CD14-positive monocyte (primary cell): Measurements from ENCODE around the gene ARFGAP3. TPM values are rescaled to one million over a fixed set of nuclear protein-coding genes. Genes with fewer than 3 reads are reported as not detected.
A peak's percentile ranks its signal among the peaks of the same experiment; 100 is the strongest.
"Not testable (repeated sequence)": the region's sequence is repeated elsewhere in the genome, so short reads cannot be mapped to it uniquely, and the experiment has no call there.

Experiments
- DNase-seq, 3 donors: peaks; one replicate each; pipeline ENCODE4 v3.0.0-alpha.2; 2011 to 2022
- H2AFZ ChIP-seq: 2 replicates; pipeline ENCODE4 v1.6.0; 2012; ENCODE audit warnings: mild to moderate bottlenecking, low read depth, low read length, inconsistent platforms; ENCODE audit not compliant: insufficient read depth, poor library complexity, severe bottlenecking
- H3K27ac ChIP-seq, 2 donors: 1 replicate in 1 of 2; 2 replicates in 1 of 2; pipeline ENCODE4 v1.5.1; 2012 to 2013; ENCODE audit warnings: low read length in 2 of 2, control low read depth in 1 of 2, inconsistent platforms in 1 of 2, low read depth in 1 of 2, mild to moderate bottlenecking in 1 of 2
- H3K27me3 ChIP-seq, 2 donors: one replicate each; pipeline versions ENCODE4 v1.6.0 to v1.6.1; 2011 to 2013; ENCODE audit warnings: low read length in 2 of 2; ENCODE audit not compliant: control insufficient read depth in 2 of 2, insufficient read depth in 2 of 2
- H3K36me3 ChIP-seq, 2 donors: replicated peaks in 1 of 2; 1 replicate in 1 of 2; 2 replicates in 1 of 2; pipeline versions ENCODE4 v1.5.1 to v1.6.1; 2012 to 2013; ENCODE audit warnings: low read length in 2 of 2, control low read depth in 1 of 2, inconsistent platforms in 1 of 2, mild to moderate bottlenecking in 1 of 2; ENCODE audit not compliant: insufficient read depth in 2 of 2, control insufficient read depth in 1 of 2
- H3K4me1 ChIP-seq, 2 donors: 1 replicate in 1 of 2; 2 replicates in 1 of 2; pipeline versions ENCODE4 v1.5.1 to v1.6.1; 2012 to 2013; ENCODE audit warnings: low read length in 2 of 2, control low read depth in 1 of 2, inconsistent platforms in 1 of 2, mild to moderate bottlenecking in 1 of 2, moderate library complexity in 1 of 2; ENCODE audit not compliant: insufficient read depth in 2 of 2, control insufficient read depth in 1 of 2
- H3K4me2 ChIP-seq: replicated peaks from 2 replicates; pipeline ENCODE3; 2012; ENCODE audit warnings: low read length, moderate library complexity, mild to moderate bottlenecking; ENCODE audit not compliant: poor library complexity, severe bottlenecking; ENCODE audit errors: extremely low read depth
- H3K4me3 ChIP-seq, 3 experiments: fragments of 200-600 bp in 1 of 3; sonication (generic) in 1 of 3; replicated peaks in 1 of 3; 1 replicate in 2 of 3; 2 replicates in 1 of 3; pipeline ENCODE4 v1.5.1; 2011 to 2013; ENCODE audit warnings: low read length in 3 of 3, mild to moderate bottlenecking in 3 of 3, control low read depth in 2 of 3, low read depth in 2 of 3, inconsistent platforms in 1 of 3, moderate library complexity in 1 of 3
- H3K79me2 ChIP-seq: 2 replicates; pipeline ENCODE4 v1.6.0; 2012; ENCODE audit warnings: mild to moderate bottlenecking, control low read depth, inconsistent platforms, low read length, moderate library complexity; ENCODE audit not compliant: insufficient read depth
- H3K9ac ChIP-seq: 2 replicates; pipeline ENCODE4 v1.6.0; 2017; ENCODE audit warnings: low read length, mild to moderate bottlenecking; ENCODE audit not compliant: insufficient read depth, poor library complexity, severe bottlenecking
- H3K9me3 ChIP-seq, 2 donors: replicated peaks in 1 of 2; 1 replicate in 1 of 2; 2 replicates in 1 of 2; pipeline versions ENCODE4 v1.5.1 to v1.6.1; 2012 to 2013; ENCODE audit warnings: low read length in 2 of 2, control low read depth in 1 of 2; ENCODE audit not compliant: control insufficient read depth in 1 of 2, insufficient read depth in 1 of 2
- H4K20me1 ChIP-seq: 2 replicates; pipeline ENCODE4 v1.6.0; 2012; ENCODE audit warnings: mild to moderate bottlenecking, low read length, control low read depth, moderate library complexity; ENCODE audit not compliant: insufficient read depth
- H3K27ac Mint-ChIP-seq, 7 donors: one replicate each; pipeline ENCODE4 v1.8.0; 2020; ENCODE audit warnings: mild to moderate bottlenecking in 7 of 7, mixed read lengths in 7 of 7, moderate library complexity in 6 of 7, inconsistent platforms in 2 of 7
- H3K27me3 Mint-ChIP-seq, 3 donors: one replicate each; pipeline ENCODE4 v1.8.0; 2021 to 2022; ENCODE audit warnings: low read depth in 3 of 3, mild to moderate bottlenecking in 3 of 3, mixed read lengths in 3 of 3, moderate library complexity in 3 of 3, inconsistent platforms in 1 of 3
- H3K36me3 Mint-ChIP-seq, 2 donors: one replicate each; pipeline ENCODE4 v1.8.0; 2020; ENCODE audit warnings: mixed read lengths in 2 of 2, inconsistent platforms in 1 of 2, mild to moderate bottlenecking in 1 of 2
- H3K4me1 Mint-ChIP-seq: one replicate; pipeline ENCODE4 v1.8.0; 2020; ENCODE audit warnings: mild to moderate bottlenecking, mixed read lengths
- H3K4me3 Mint-ChIP-seq, 2 donors: one replicate each; pipeline ENCODE4 v1.8.0; 2020; ENCODE audit warnings: mild to moderate bottlenecking in 2 of 2, mixed read lengths in 2 of 2, moderate library complexity in 1 of 2
- H3K9me3 Mint-ChIP-seq, 7 donors: one replicate each; pipeline ENCODE4 v1.8.0; 2020 to 2022; ENCODE audit warnings: mixed read lengths in 7 of 7, mild to moderate bottlenecking in 6 of 7, moderate library complexity in 6 of 7, inconsistent platforms in 2 of 7
- CTCF ChIP-seq: fragments of 200-600 bp; IDR thresholded peaks from one replicate; pipeline ENCODE4 v1.8.0; 2022; ENCODE audit warnings: antibody characterized with exemption, mild to moderate bottlenecking
- WGBS: methylation state at CpG from one replicate; pipeline ENCODE4 v1.1.5; 2013; ENCODE audit warnings: missing lambda C conversion rate; ENCODE audit not compliant: insufficient coverage; 5-methylcytosine and 5-hydroxymethylcytosine counted together
- intact Hi-C, 2 donors: fragments of 100-400 bp; cut with micrococcal nuclease; formaldehyde crosslinking; loops; one replicate each; pipeline versions ENCODE4 v1.15.0 to v1.15.1; 2023
- polyA plus RNA-seq, 3 donors: library from polyadenylated mRNA; depleted of rRNA in 1 of 3; unstranded in 2 of 3; stranded (reverse) in 1 of 3; fragments of 300-500 nt in 2 of 3; fragments of >200 nt in 1 of 3; fragmentation: Illumina TruSeq in 2 of 3; gene quantifications; 1 replicate in 2 of 3; 2 replicates in 1 of 3; pipeline ENCODE4 v1.2.3, GENCODE V29; 2012 to 2021

Gene ARFGAP3
- polyA plus RNA-seq, 3 donors = 22.3 to 38.7 (median 34.8) TPM

GRCh38 chr22:42752230-42752746 lies 104.8 kb downstream of the ARFGAP3 start:
- Histone ChIP-seq H3K27me3 (no peaks in the 10 kb centered on the region), H3K9ac (no peak overlapping the region), H3K4me2 (no peak overlapping the region), H3K27ac (peak overlapping the region; percentile 30 to 53), H3K4me3 (no peak overlapping the region), H3K9me3 (no peaks in the 10 kb centered on the region), H2AFZ (peak overlapping the region; percentile 54), H3K36me3 (no peaks in the 10 kb centered on the region), H3K4me1 (peaks cover 16 to 41% of the 10 kb centered on the region in 2 donors), H4K20me1 (no peaks in the 10 kb centered on the region), H3K79me2 (no peaks in the 10 kb centered on the region)
- WGBS = 74% methylated on average over 6 of the region's 12 CpGs
- no peak for DNase-seq
- TF ChIP-seq CTCF = no peak
- intact Hi-C loops = loop anchor here in 1 of 2 donors (5.0 kb wide), 1 partner anchor 90 kb away; no protein-coding TSS in a partner anchor
- Mint-ChIP-seq H3K27ac (peak overlapping the region; percentile 65 to 87 (median 76)), H3K9me3 (peaks cover 0 to 2% (median 0%) of the 10 kb centered on the region in 7 donors), H3K4me1 (peaks cover 61% of the 10 kb centered on the region), H3K4me3 (no peak overlapping the region), H3K36me3 (no peaks in the 10 kb centered on the region), H3K27me3 (peaks cover 1 to 4% (median 4%) of the 10 kb centered on the region in 3 donors)

GRCh38 chr22:42750421-42750820 lies 106.7 kb downstream of the ARFGAP3 start:
- not testable (repeated sequence) for H3K36me3 ChIP-seq, H3K27me3 Mint-ChIP-seq, H3K9me3 Mint-ChIP-seq, H3K27ac Mint-ChIP-seq, H3K27me3 ChIP-seq, H3K9me3 ChIP-seq, H3K9ac ChIP-seq, H3K4me3 ChIP-seq, H3K79me2 ChIP-seq, H3K27ac ChIP-seq, DNase-seq, H2AFZ ChIP-seq, H3K36me3 Mint-ChIP-seq, H4K20me1 ChIP-seq, H3K4me2 ChIP-seq, H3K4me3 Mint-ChIP-seq
- intact Hi-C loops = loop anchor here in 1 of 2 donors (5.0 kb wide), 1 partner anchor 88 kb away; no protein-coding TSS in a partner anchor
- H3K4me1 ChIP-seq = peaks cover 12 to 31% of the 10 kb centered on the region in 2 donors
- H3K4me1 Mint-ChIP-seq = peaks cover 45% of the 10 kb centered on the region
- WGBS = no CpG with 5 or more reads among the region's 28 CpGs
